GM23338 (cell line): Measurements from ENCODE around the gene DEUP1. TPM values are rescaled to one million over a fixed set of nuclear protein-coding genes. Genes with fewer than 3 reads are reported as not detected.

Source experiments
- ATAC-seq: fragments of 200-7000 bp; cut with Tn5 transposase; 3 replicates; pipeline ENCODE4 v1.9.1; 2020
- DNase-seq: peaks from one replicate; pipeline ENCODE4 v3.0.0-alpha.2; 2015; ENCODE audit warnings: low spot score
- H2AFZ ChIP-seq: fragments of 200-600 bp; sonication (generic); 2 replicates; pipeline ENCODE4 v1.8.0; 2016; ENCODE audit warnings: antibody characterized with exemption, mild to moderate bottlenecking, moderate library complexity
- H3F3A ChIP-seq: fragments of 200-600 bp; sonication (generic); replicated peaks from 2 replicates; pipeline ENCODE4 v1.8.0; 2017; ENCODE audit warnings: antibody characterized with exemption, mixed run types, low read depth
- H3K27ac ChIP-seq: fragments of 200-600 bp; sonication (generic); 2 replicates; pipeline ENCODE4 v1.6.1; 2016; ENCODE audit warnings: low read depth
- H3K27me3 ChIP-seq: fragments of 200-600 bp; sonication (generic); 2 replicates; pipeline ENCODE4 v1.8.0; 2016; ENCODE audit warnings: mild to moderate bottlenecking, mixed run types, moderate library complexity; ENCODE audit not compliant: insufficient read depth
- H3K36me3 ChIP-seq: fragments of 200-600 bp; sonication (generic); 2 replicates; pipeline ENCODE4 v1.8.0; 2016; ENCODE audit warnings: mild to moderate bottlenecking; ENCODE audit not compliant: insufficient read depth
- H3K4me1 ChIP-seq: fragments of 200-600 bp; sonication (generic); 2 replicates; pipeline ENCODE4 v1.8.0; 2016; ENCODE audit warnings: mild to moderate bottlenecking, moderate library complexity; ENCODE audit not compliant: insufficient read depth
- H3K4me2 ChIP-seq: fragments of 200-600 bp; sonication (generic); 2 replicates; pipeline ENCODE4 v1.7.1; 2017; ENCODE audit warnings: mixed run types
- H3K4me3 ChIP-seq: fragments of 200-600 bp; sonication (generic); 2 replicates; pipeline ENCODE4 v1.6.1; 2016; ENCODE audit warnings: mixed run types
- H3K79me2 ChIP-seq: fragments of 200-600 bp; sonication (generic); replicated peaks from 2 replicates; pipeline ENCODE4 v1.8.0; 2017; ENCODE audit warnings: mild to moderate bottlenecking; ENCODE audit not compliant: insufficient read depth
- H3K9me2 ChIP-seq: fragments of 200-600 bp; sonication (generic); 2 replicates; pipeline ENCODE4 v1.8.0; 2017; ENCODE audit not compliant: insufficient read depth
- H4K20me1 ChIP-seq: fragments of 200-600 bp; sonication (generic); replicated peaks from 2 replicates; pipeline ENCODE4 v1.8.0; 2017; ENCODE audit warnings: mild to moderate bottlenecking; ENCODE audit not compliant: insufficient read depth
- H3K27ac Mint-ChIP-seq: 2 replicates; pipeline ENCODE4 v1.8.0; 2020; ENCODE audit warnings: inconsistent platforms, mild to moderate bottlenecking, moderate library complexity, mixed read lengths
- H3K27me3 Mint-ChIP-seq: 3 replicates; pipeline ENCODE4 v1.8.0; 2022; ENCODE audit warnings: low read depth, mild to moderate bottlenecking, moderate library complexity, mixed read lengths, inconsistent platforms; ENCODE audit not compliant: insufficient read depth, poor library complexity
- H3K36me3 Mint-ChIP-seq: 3 replicates; pipeline ENCODE4 v1.8.0; 2021; ENCODE audit warnings: low read depth, mild to moderate bottlenecking, inconsistent platforms, moderate library complexity, mixed read lengths
- H3K4me1 Mint-ChIP-seq: 3 replicates; pipeline ENCODE4 v1.8.0; 2020; ENCODE audit warnings: mild to moderate bottlenecking, inconsistent platforms, mixed read lengths
- H3K4me3 Mint-ChIP-seq: 3 replicates; pipeline ENCODE4 v1.8.0; 2021; ENCODE audit warnings: moderate library complexity, mild to moderate bottlenecking, inconsistent platforms, mixed read lengths
- H3K9me3 Mint-ChIP-seq: 3 replicates; pipeline ENCODE4 v1.8.0; 2020; ENCODE audit warnings: moderate library complexity, mild to moderate bottlenecking, inconsistent platforms, mixed read lengths
- CREB1 ChIP-seq: fragments of 250-450 bp; sonication (Bioruptor Pico); IDR thresholded peaks from 2 replicates; pipeline ENCODE4 v1.5.0; 2020; ENCODE audit warnings: low read depth, mild to moderate bottlenecking, moderate library complexity
- CTCF ChIP-seq, 2 experiments: fragments of 200-600 bp in 1 of 2; sonication (generic) in 1 of 2; conservative IDR thresholded peaks; 2 replicates each; pipeline versions ENCODE4 v1.5.1 to v1.6.1; 2016 to 2017; ENCODE audit warnings: antibody characterized with exemption in 2 of 2, low read depth in 2 of 2, mild to moderate bottlenecking in 2 of 2, moderate library complexity in 1 of 2
- EZH2 ChIP-seq: fragments of 200-600 bp; sonication (generic); IDR thresholded peaks from one replicate; pipeline ENCODE4 v1.8.0; 2017; ENCODE audit warnings: antibody characterized with exemption, mild to moderate bottlenecking, low read depth; ENCODE audit not compliant: unreplicated experiment
- POLR2AphosphoS5 ChIP-seq: IDR thresholded peaks from 2 replicates; pipeline ENCODE4 v1.6.1; 2016; ENCODE audit warnings: antibody characterized with exemption, low read depth
- REST ChIP-seq: IDR thresholded peaks from one replicate; pipeline ENCODE4 v1.6.1; 2018; ENCODE audit warnings: antibody characterized with exemption; ENCODE audit not compliant: unreplicated experiment
- ZNF331 ChIP-seq: fragments of 250-450 bp; sonication (Bioruptor Pico); IDR thresholded peaks from 2 replicates; pipeline ENCODE4 v1.5.0; 2020; ENCODE audit warnings: low read depth, mild to moderate bottlenecking, moderate library complexity
- ZNF462 ChIP-seq: fragments of 250-450 bp; sonication (Bioruptor Pico); IDR thresholded peaks from 2 replicates; pipeline ENCODE4 v1.5.0; 2020; ENCODE audit warnings: mild to moderate bottlenecking, moderate library complexity
- polyA plus RNA-seq: library from polyadenylated mRNA; unstranded; fragments of >200 nt; fragmentation: Nextera tagmentation; extraction: Ambion mirVana; gene quantifications from 2 replicates; pipeline ENCODE4 v1.2.1, GENCODE V29; 2016
- total RNA-seq: library from RNA; depleted of rRNA; stranded (reverse); fragments of >200 nt; shearing (Covaris generic); gene quantifications from 2 replicates; pipeline ENCODE4 v1.2.3, GENCODE V29; 2014

Gene DEUP1
- total and polyA plus RNA-seq, 2 experiments from 2014 or later, result 0.63 to 1.7 TPM

GRCh38 chr11:93468290-93468689, 137.7 kb downstream of the DEUP1 start (continued):
- no peak for TF ChIP-seq REST
- no peak for TF ChIP-seq CTCF (conservative IDR thresholded peaks at IDR 0.05; ENCODE audit: low read depth in 2 of 2)
- no peak for TF ChIP-seq POLR2AphosphoS5

GRCh38 chr11:93474123-93474522, 143.6 kb downstream of the DEUP1 start:
- Histone ChIP-seq H3K9me2 (0 out of 2 replicates have a peak, but pooled peaks cover 5% of the 10 kb centered on the region), H2AFZ (no peak overlapping the region), H3K27me3 (no peaks in the 10 kb centered on the region), H4K20me1 (no peaks in the 10 kb centered on the region), H3K4me2 (no peak overlapping the region), H3K27ac (no peak overlapping the region), H3K36me3 (no peaks in the 10 kb centered on the region), H3K4me1 (peaks cover 24% of the 10 kb centered on the region), H3K79me2 (no peaks in the 10 kb centered on the region), H3K4me3 (no peak overlapping the region), H3F3A (peaks cover 5% of the 10 kb centered on the region; the same call in 1 of the 2 replicates)
- ATAC-seq, result no peak
- H3K4me1 Mint-ChIP-seq, result peaks cover 36% of the 10 kb centered on the region
- no peak overlapping the region for H3K4me3 Mint-ChIP-seq
- peaks cover 11% of the 10 kb centered on the region for H3K27me3 Mint-ChIP-seq
- H3K27ac Mint-ChIP-seq, result no peak overlapping the region
- peaks cover 22% of the 10 kb centered on the region for H3K36me3 Mint-ChIP-seq
- no peak for DNase-seq
- H3K9me3 Mint-ChIP-seq, result no peaks in the 10 kb centered on the region; the same call in 2 of the 3 replicates
- TF ChIP-seq EZH2 (no peak), CREB1 (CRISPR knock-in tag) (no peak), POLR2AphosphoS5 (no peak), ZNF331 (CRISPR knock-in tag) (no peak), ZNF462 (CRISPR knock-in tag) (no peak), REST (no peak)
